ENCODE measurements around the gene PREX1. TPM values are rescaled to one million over a fixed set of nuclear protein-coding genes. Genes with fewer than 3 reads are reported as not detected.

PREX1 gene
- total RNA-seq, 1 donor from 2014 or later = 44.0 TPM

- DNase-seq (ENCODE audit: low spot score) = no peak
These were observed 142.5 kb downstream of the PREX1 start for GRCh38 chr20:48685300-48685699.

GRCh38 chr20:48684501-48685041, 143.2 kb downstream of the PREX1 start:
- DNase-seq (ENCODE audit: low spot score) = no peak

GRCh38 chr20:48683467-48684175, 144.2 kb downstream of the PREX1 start:
- no peak for DNase-seq (ENCODE audit: low spot score)

GRCh38 chr20:48682529-48683363, 145.1 kb downstream of the PREX1 start:
- DNase-seq (ENCODE audit: low spot score) = no peak

GRCh38 chr20:48681873-48682426, 145.8 kb downstream of the PREX1 start:
- DNase-seq (ENCODE audit: low spot score) = no peak

- no peak for DNase-seq (ENCODE audit: low spot score)
These were observed 146.5 kb downstream of the PREX1 start for GRCh38 chr20:48681201-48681872.

- DNase-seq (ENCODE audit: low spot score) = no peak
These were observed 147.1 kb downstream of the PREX1 start for GRCh38 chr20:48680650-48681049.

- no peak for DNase-seq (ENCODE audit: low spot score)
These were observed 148.2 kb downstream of the PREX1 start for GRCh38 chr20:48679599-48679998.

GRCh38 chr20:48679011-48679410, 148.8 kb downstream of the PREX1 start:
- no peak for DNase-seq (ENCODE audit: low spot score)

GRCh38 chr20:48678421-48678820, 149.4 kb downstream of the PREX1 start:
- no peak for DNase-seq (ENCODE audit: low spot score)

GRCh38 chr20:48676795-48677460, 150.9 kb downstream of the PREX1 start:
- DNase-seq (ENCODE audit: low spot score) = no peak

GRCh38 chr20:48676125-48676524, 151.7 kb downstream of the PREX1 start:
- no peak for DNase-seq (ENCODE audit: low spot score)

- DNase-seq (ENCODE audit: low spot score) = no peak
These were observed 153.3 kb downstream of the PREX1 start for GRCh38 chr20:48674461-48674860.

- no peak for DNase-seq (ENCODE audit: low spot score)
These were observed 154.3 kb downstream of the PREX1 start for GRCh38 chr20:48673507-48673906.

GRCh38 chr20:48672324-48672723, 155.5 kb downstream of the PREX1 start:
- DNase-seq (ENCODE audit: low spot score) = no peak

- no peak for DNase-seq (ENCODE audit: low spot score)
These were observed 156.7 kb downstream of the PREX1 start for GRCh38 chr20:48671141-48671540.

GRCh38 chr20:48669946-48670605, 157.7 kb downstream of the PREX1 start:
- no peak for DNase-seq (ENCODE audit: low spot score)

- DNase-seq (ENCODE audit: low spot score) = no peak
These were observed 159.3 kb downstream of the PREX1 start for GRCh38 chr20:48668451-48668946.

- DNase-seq (ENCODE audit: low spot score) = no peak
These were observed 159.8 kb downstream of the PREX1 start for GRCh38 chr20:48667889-48668413.

GRCh38 chr20:48667481-48667880, 160.3 kb downstream of the PREX1 start:
- no peak for DNase-seq (ENCODE audit: low spot score)
